Lower leg skin (tissue), 3 donors: Measurements from ENCODE around the gene PDS5A.

ENCODE experiments used
- CTCF ChIP-seq, 3 donors: fragments of 450-650 bp; IDR thresholded peaks; one replicate each; pipeline ENCODE4 v1.5.1; 2016; ENCODE audit warnings: antibody characterized with exemption in 3 of 3, mild to moderate bottlenecking in 3 of 3, moderate library complexity in 2 of 3
- POLR2A ChIP-seq, 2 donors: fragments of 450-650 bp; IDR thresholded peaks; one replicate each; pipeline ENCODE4 v1.6.1; 2016 to 2017; ENCODE audit warnings: antibody characterized with exemption in 2 of 2, mild to moderate bottlenecking in 1 of 2, moderate library complexity in 1 of 2

GRCh38 chr4:39932776-39933402, 44.8 kb downstream of the PDS5A start:
- TF ChIP-seq POLR2A (IDR thresholded peaks at IDR 0.05), result no peak
- no peak for TF ChIP-seq CTCF (IDR thresholded peaks at IDR 0.05)
